ENCODE data around the gene HMOX1.
"Not testable (repeated sequence)": the region's sequence is repeated elsewhere in the genome, so short reads cannot be mapped to it uniquely, and the experiment has no call there.

HMOX1 gene

DNA sequence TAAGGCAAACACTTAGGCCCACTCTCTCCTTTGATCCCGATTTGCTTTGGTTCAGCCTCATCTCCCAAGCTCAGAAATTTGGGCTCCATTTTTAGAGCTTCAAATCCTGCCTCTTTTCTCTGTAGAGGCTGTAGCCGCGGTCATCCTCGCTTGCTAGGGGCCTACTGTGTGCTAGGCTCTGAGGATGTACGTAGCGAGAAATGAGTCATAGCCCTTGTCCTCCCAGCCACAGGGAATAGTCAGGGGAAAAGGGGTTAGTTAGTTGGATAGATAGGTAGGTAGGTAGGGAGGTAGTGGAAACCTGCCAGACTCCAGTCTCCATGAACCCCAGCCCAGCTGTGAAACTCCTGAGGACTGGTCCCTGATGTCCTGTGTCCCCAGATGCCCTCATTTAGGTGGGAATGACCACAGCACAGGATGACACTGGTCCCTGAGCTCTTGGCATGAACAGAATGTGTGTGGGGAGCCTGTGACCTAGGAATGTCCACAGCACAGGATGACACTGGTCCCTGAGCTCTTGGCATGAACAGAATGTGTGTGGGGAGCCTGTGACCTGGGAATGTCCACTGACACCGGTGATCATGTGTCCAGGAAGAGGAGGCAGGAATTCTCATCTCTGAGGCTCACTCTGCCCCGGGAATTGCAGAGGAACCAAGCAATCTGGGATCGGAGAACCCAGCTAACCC, 21.4 kb upstream of the HMOX1 start:
- Histone ChIP-seq H3K4me3 (ENCODE audit: control insufficient read depth in 1 of 7, extremely low read depth in 1 of 7, insufficient read depth in 4 of 7, low read depth in 2 of 7, low read length in 6 of 7) (no peak overlapping the region), H3K36me3 (ENCODE audit: control insufficient read depth in 4 of 4, insufficient read depth in 4 of 4, low read length in 3 of 4) (no peaks in the 10 kb centered on the region), H3K9me3 (ENCODE audit: control extremely low read depth in 1 of 5, control insufficient read depth in 4 of 5, insufficient read depth in 2 of 5, low read depth in 1 of 5, low read length in 4 of 5) (no peaks in the 10 kb centered on the region), H3K27ac (ENCODE audit: insufficient read depth in 1 of 2, low read depth in 1 of 2, low read length in 2 of 2, poor library complexity in 1 of 2, severe bottlenecking in 2 of 2) (no peak overlapping the region), H3K4me1 (ENCODE audit: control extremely low read depth in 1 of 4, control insufficient read depth in 4 of 4, insufficient read depth in 4 of 4, low read length in 3 of 4) (peaks cover 0 to 6% (median 4%) of the 10 kb centered on the region in 4 experiments), H3K27me3 (replicated peaks in 2 of 5; ENCODE audit: control insufficient read depth in 4 of 5, insufficient read depth in 5 of 5, low read length in 4 of 5) (no peaks in the 10 kb centered on the region)
- POLR2A ChIA-PET: interaction anchor here (0.6 kb wide), 1 partner anchor 57 kb away, joined by 4 read pairs; no protein-coding TSS in a partner anchor
- CTCF ChIA-PET: interaction anchor here (1.0 to 1.6 kb wide), 5 partner anchors 9 to 223 kb away, joined by 3 to 5 read pairs (median 4); no protein-coding TSS in a partner anchor
- 94% methylated on average over 7 of the region's 9 CpGs for WGBS (ENCODE audit: insufficient coverage)
- DNase-seq: no peak

DNA sequence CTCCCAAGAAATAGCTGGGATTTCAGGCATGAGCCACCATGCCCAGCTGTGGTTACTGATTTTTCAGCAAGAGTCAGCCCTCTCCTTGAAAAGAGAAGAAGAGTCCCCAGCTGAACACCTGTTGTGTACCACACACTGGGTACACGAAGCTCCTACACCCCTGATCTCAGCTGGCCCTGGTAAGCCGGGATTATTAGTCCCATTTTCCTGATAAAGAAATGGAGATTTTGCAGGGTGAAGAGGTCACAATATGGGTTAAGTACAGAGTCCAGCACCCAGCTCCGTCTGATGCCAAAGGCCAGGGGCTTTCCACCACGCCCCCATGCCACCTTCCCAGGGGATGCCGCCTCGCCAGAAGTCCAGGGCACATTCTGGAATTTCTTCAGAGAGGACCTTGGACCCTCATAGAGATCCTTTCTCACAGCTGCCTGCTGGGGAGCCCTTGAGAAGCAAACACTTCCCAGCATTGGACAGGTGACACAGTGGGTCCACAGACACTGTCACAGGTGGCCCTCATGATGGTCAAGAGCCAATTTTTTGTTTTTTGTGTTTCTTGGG, 19.8 kb upstream of the HMOX1 start:
- Histone ChIP-seq H3K4me1 (ENCODE audit: control extremely low read depth in 1 of 4, control insufficient read depth in 4 of 4, insufficient read depth in 4 of 4, low read length in 3 of 4) (peaks cover 0 to 5% (median 3%) of the 10 kb centered on the region in 4 experiments), H3K27ac (ENCODE audit: insufficient read depth in 1 of 2, low read depth in 1 of 2, low read length in 2 of 2, poor library complexity in 1 of 2, severe bottlenecking in 2 of 2) (no peak overlapping the region), H3K9me3 (ENCODE audit: control extremely low read depth in 1 of 5, control insufficient read depth in 4 of 5, insufficient read depth in 2 of 5, low read depth in 1 of 5, low read length in 4 of 5) (no peaks in the 10 kb centered on the region), H3K4me3 (ENCODE audit: control insufficient read depth in 1 of 7, extremely low read depth in 1 of 7, insufficient read depth in 4 of 7, low read depth in 2 of 7, low read length in 6 of 7) (no peak overlapping the region), H3K36me3 (ENCODE audit: control insufficient read depth in 4 of 4, insufficient read depth in 4 of 4, low read length in 3 of 4) (no peaks in the 10 kb centered on the region), H3K27me3 (replicated peaks in 2 of 5; ENCODE audit: control insufficient read depth in 4 of 5, insufficient read depth in 5 of 5, low read length in 4 of 5) (no peaks in the 10 kb centered on the region)
- DNase-seq: no peak
- ChIA-PET CTCF (interaction anchor here (1.7 kb wide), 1 partner anchor 15 kb away, joined by 4 read pairs; no protein-coding TSS in a partner anchor), POLR2A (interaction anchor here (0.7 kb wide), 1 partner anchor 9 kb away, joined by 3 read pairs; no protein-coding TSS in a partner anchor)
- WGBS (ENCODE audit: insufficient coverage): 64% methylated on average over 4 of the region's 6 CpGs

GRCh38 chr22:35363566-35364086, 17.3 kb upstream of the HMOX1 start:
- H3K9me3 ChIP-seq (ENCODE audit: control extremely low read depth in 1 of 5, control insufficient read depth in 4 of 5, insufficient read depth in 2 of 5, low read depth in 1 of 5, low read length in 4 of 5): no peaks in the 10 kb centered on the region
- peaks cover 0 to 11% (median 10%) of the 10 kb centered on the region in 4 experiments for H3K4me1 ChIP-seq (ENCODE audit: control extremely low read depth in 1 of 4, control insufficient read depth in 4 of 4, insufficient read depth in 4 of 4, low read length in 3 of 4)
- DNase-seq: no peak
- no peaks in the 10 kb centered on the region for H3K36me3 ChIP-seq (ENCODE audit: control insufficient read depth in 4 of 4, insufficient read depth in 4 of 4, low read length in 3 of 4)
- 97% methylated on average over 8 of the region's 11 CpGs for WGBS (ENCODE audit: insufficient coverage)
- no peaks in the 10 kb centered on the region for H3K27me3 ChIP-seq (replicated peaks in 2 of 5; ENCODE audit: control insufficient read depth in 4 of 5, insufficient read depth in 5 of 5, low read length in 4 of 5)
- no peak overlapping the region for H3K4me3 ChIP-seq (ENCODE audit: control insufficient read depth in 1 of 7, extremely low read depth in 1 of 7, insufficient read depth in 4 of 7, low read depth in 2 of 7, low read length in 6 of 7)
- no peak overlapping the region for H3K27ac ChIP-seq (ENCODE audit: insufficient read depth in 1 of 2, low read depth in 1 of 2, low read length in 2 of 2, poor library complexity in 1 of 2, severe bottlenecking in 2 of 2)
- ChIA-PET POLR2A (no interaction called here), CTCF (interaction anchor here (2.3 kb wide), 1 partner anchor 13 kb away, joined by 9 read pairs; no protein-coding TSS in a partner anchor)

- H3K9me3 ChIP-seq (ENCODE audit: control extremely low read depth in 1 of 5, control insufficient read depth in 4 of 5, insufficient read depth in 2 of 5, low read depth in 1 of 5, low read length in 4 of 5); POLR2A ChIA-PET; DNase-seq; H3K27ac ChIP-seq (ENCODE audit: insufficient read depth in 1 of 2, low read depth in 1 of 2, low read length in 2 of 2, poor library complexity in 1 of 2, severe bottlenecking in 2 of 2); H3K27me3 ChIP-seq (replicated peaks in 2 of 5; ENCODE audit: control insufficient read depth in 4 of 5, insufficient read depth in 5 of 5, low read length in 4 of 5); H3K4me3 ChIP-seq (ENCODE audit: control insufficient read depth in 1 of 7, extremely low read depth in 1 of 7, insufficient read depth in 4 of 7, low read depth in 2 of 7, low read length in 6 of 7); H3K36me3 ChIP-seq (ENCODE audit: control insufficient read depth in 4 of 4, insufficient read depth in 4 of 4, low read length in 3 of 4): not testable (repeated sequence)
- CTCF ChIA-PET: interaction anchor here (1.1 to 2.3 kb wide), 2 partner anchors 13 to 14 kb away, joined by 8 to 9 read pairs; no protein-coding TSS in a partner anchor
- 100% methylated on average over 7 of the region's 7 CpGs for WGBS (ENCODE audit: insufficient coverage)
- H3K4me1 ChIP-seq (ENCODE audit: control extremely low read depth in 1 of 4, control insufficient read depth in 4 of 4, insufficient read depth in 4 of 4, low read length in 3 of 4): peaks cover 0 to 11% (median 10%) of the 10 kb centered on the region in 4 experiments
These were observed 16.7 kb upstream of the HMOX1 start for GRCh38 chr22:35364230-35364629.

DNA sequence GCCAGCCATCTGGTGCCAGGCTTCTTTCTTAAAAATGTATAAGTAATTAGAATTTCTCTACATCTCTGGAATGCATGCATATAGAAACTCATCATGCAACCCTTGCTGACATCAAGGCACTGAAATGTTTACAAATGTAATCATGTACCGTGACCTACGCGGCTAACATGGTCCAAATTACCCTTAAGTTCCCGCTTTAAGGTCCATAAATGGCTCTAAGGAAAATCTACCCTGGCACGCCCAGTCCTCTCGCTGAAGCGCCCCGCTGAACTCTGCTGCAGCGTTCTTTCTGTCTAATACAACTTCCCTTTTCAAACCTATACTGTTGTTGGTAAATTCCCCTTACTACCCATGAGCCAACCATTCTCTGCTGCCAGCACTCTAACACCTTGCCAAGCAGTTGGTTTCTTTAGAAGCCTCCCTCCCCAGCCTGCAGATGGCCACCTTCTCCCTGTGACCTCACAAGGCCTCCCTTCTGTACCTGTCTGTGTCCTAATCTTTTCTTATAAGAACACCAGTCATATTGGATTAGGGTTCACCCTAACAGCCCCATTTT, 13.5 kb upstream of the HMOX1 start:
- peak overlapping the region in 1 of 7 experiments; percentile 29 for H3K4me3 ChIP-seq (ENCODE audit: control insufficient read depth in 1 of 7, extremely low read depth in 1 of 7, insufficient read depth in 4 of 7, low read depth in 2 of 7, low read length in 6 of 7)
- H3K9me3 ChIP-seq (ENCODE audit: control extremely low read depth in 1 of 5, control insufficient read depth in 4 of 5, insufficient read depth in 2 of 5, low read depth in 1 of 5, low read length in 4 of 5): no peaks in the 10 kb centered on the region
- CTCF ChIA-PET: interaction anchor here (1.1 to 1.2 kb wide), 2 partner anchors 26 to 31 kb away, joined by 3 to 4 read pairs; no protein-coding TSS in a partner anchor
- no peaks in the 10 kb centered on the region for H3K27me3 ChIP-seq (replicated peaks in 2 of 5; ENCODE audit: control insufficient read depth in 4 of 5, insufficient read depth in 5 of 5, low read length in 4 of 5)
- WGBS (ENCODE audit: insufficient coverage): 1% methylated on average over 9 of the region's 9 CpGs
- no peaks in the 10 kb centered on the region for H3K36me3 ChIP-seq (ENCODE audit: control insufficient read depth in 4 of 4, insufficient read depth in 4 of 4, low read length in 3 of 4)
- POLR2A ChIA-PET: no interaction called here
- H3K4me1 ChIP-seq (ENCODE audit: control extremely low read depth in 1 of 4, control insufficient read depth in 4 of 4, insufficient read depth in 4 of 4, low read length in 3 of 4): peaks cover 0 to 19% (median 16%) of the 10 kb centered on the region in 4 experiments
- DNase-seq: peak; percentile 54 to 89 (median 86)
- H3K27ac ChIP-seq (ENCODE audit: insufficient read depth in 1 of 2, low read depth in 1 of 2, low read length in 2 of 2, poor library complexity in 1 of 2, severe bottlenecking in 2 of 2): no peak overlapping the region

DNA sequence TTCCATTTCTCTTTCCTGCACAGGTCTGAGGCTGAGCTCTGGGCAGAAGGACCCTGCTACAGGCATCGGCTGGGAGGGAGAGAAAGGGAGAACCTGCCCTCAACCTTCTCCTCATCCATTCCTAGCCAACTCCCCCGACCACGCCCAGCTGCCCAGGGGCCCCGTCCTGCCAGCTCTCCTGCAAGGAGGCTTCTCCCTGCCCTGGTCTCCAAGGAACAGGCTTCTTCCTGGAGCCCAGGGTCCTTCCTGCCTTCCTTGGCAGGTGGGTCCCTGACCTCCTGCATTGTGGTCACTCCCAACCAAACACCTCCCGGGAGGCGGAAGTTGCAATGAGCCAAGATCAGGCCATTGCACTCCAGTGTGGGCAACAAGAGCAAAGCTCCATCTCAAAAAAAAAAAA, 12.5 kb upstream of the HMOX1 start:
- 83% methylated on average over 2 of the region's 6 CpGs for WGBS (ENCODE audit: insufficient coverage)
- peaks cover 0 to 19% (median 16%) of the 10 kb centered on the region in 4 experiments for H3K4me1 ChIP-seq (ENCODE audit: control extremely low read depth in 1 of 4, control insufficient read depth in 4 of 4, insufficient read depth in 4 of 4, low read length in 3 of 4)
- no peaks in the 10 kb centered on the region for H3K27me3 ChIP-seq (replicated peaks in 2 of 5; ENCODE audit: control insufficient read depth in 4 of 5, insufficient read depth in 5 of 5, low read length in 4 of 5)
- CTCF ChIA-PET: interaction anchor here (1.1 to 1.4 kb wide), 3 partner anchors 25 to 30 kb away, joined by 3 to 4 read pairs (median 3); no protein-coding TSS in a partner anchor
- DNase-seq: no peak
- H3K9me3 ChIP-seq (ENCODE audit: control extremely low read depth in 1 of 5, control insufficient read depth in 4 of 5, insufficient read depth in 2 of 5, low read depth in 1 of 5, low read length in 4 of 5): no peaks in the 10 kb centered on the region
- POLR2A ChIA-PET: no interaction called here
- no peak overlapping the region for H3K4me3 ChIP-seq (ENCODE audit: control insufficient read depth in 1 of 7, extremely low read depth in 1 of 7, insufficient read depth in 4 of 7, low read depth in 2 of 7, low read length in 6 of 7)
- no peak overlapping the region for H3K27ac ChIP-seq (ENCODE audit: insufficient read depth in 1 of 2, low read depth in 1 of 2, low read length in 2 of 2, poor library complexity in 1 of 2, severe bottlenecking in 2 of 2)
- H3K36me3 ChIP-seq (ENCODE audit: control insufficient read depth in 4 of 4, insufficient read depth in 4 of 4, low read length in 3 of 4): no peaks in the 10 kb centered on the region
